NCI-H748 (cell line): Measurements from ENCODE around the gene PPM1H.

Source experiments
- DNase-seq: peaks from one replicate; lab custom pipeline; 2025; ENCODE audit not compliant: unreplicated experiment; lab: John Stamatoyannopoulos, UW

PPM1H gene

GRCh38 chr12:62802321-62802720 lies 132.6 kb downstream of the PPM1H start:
- DNase-seq = no peak

GRCh38 chr12:62801796-62802195 lies 133.2 kb downstream of the PPM1H start:
- no peak for DNase-seq

- DNase-seq = no peak
These were observed 134.1 kb downstream of the PPM1H start for GRCh38 chr12:62800707-62801400.

GRCh38 chr12:62799766-62800406 lies 135.1 kb downstream of the PPM1H start:
- DNase-seq = no peak

- DNase-seq = peak; percentile 83
These were observed 135.7 kb downstream of the PPM1H start for GRCh38 chr12:62799126-62799736.

- DNase-seq = no peak
These were observed 140.7 kb downstream of the PPM1H start for GRCh38 chr12:62794218-62794583.

GRCh38 chr12:62793256-62794217 lies 141.4 kb downstream of the PPM1H start:
- peak; percentile 83 for DNase-seq

- DNase-seq = no peak
These were observed 142.6 kb downstream of the PPM1H start for GRCh38 chr12:62792236-62792870.

- no peak for DNase-seq
These were observed 145.1 kb downstream of the PPM1H start for GRCh38 chr12:62789851-62790250.

GRCh38 chr12:62787611-62788010 lies 147.3 kb downstream of the PPM1H start:
- DNase-seq = no peak

- DNase-seq = no peak
These were observed 147.9 kb downstream of the PPM1H start for GRCh38 chr12:62787023-62787422.

GRCh38 chr12:62785941-62786559 lies 148.9 kb downstream of the PPM1H start:
- no peak for DNase-seq

GRCh38 chr12:62784576-62784975 lies 150.4 kb downstream of the PPM1H start:
- no peak for DNase-seq

GRCh38 chr12:62783881-62784280 lies 151.1 kb downstream of the PPM1H start:
- DNase-seq = no peak

GRCh38 chr12:62781136-62781880 lies 153.6 kb downstream of the PPM1H start:
- no peak for DNase-seq

- no peak for DNase-seq
These were observed 155.5 kb downstream of the PPM1H start for GRCh38 chr12:62779488-62779887.

- no peak for DNase-seq
These were observed 156.8 kb downstream of the PPM1H start for GRCh38 chr12:62778187-62778586.

- DNase-seq = no peak
These were observed 158.0 kb downstream of the PPM1H start for GRCh38 chr12:62776997-62777396.

- no peak for DNase-seq
These were observed 158.4 kb downstream of the PPM1H start for GRCh38 chr12:62776575-62776974.

- no peak for DNase-seq
These were observed 160.2 kb downstream of the PPM1H start for GRCh38 chr12:62774794-62775193.
